HG03442 (cell line): ENCODE data around the gene GPD1L.
A peak's percentile ranks its signal among the peaks of the same experiment; 100 is the strongest.

Source experiments
- ATAC-seq: cut with Tn5 transposase; IDR thresholded peaks from one replicate; pipeline ENCODE4 v1.9.1; 2021; ENCODE audit warnings: mild to moderate bottlenecking, moderate library complexity; ENCODE audit not compliant: unreplicated experiment

Gene GPD1L

DNA sequence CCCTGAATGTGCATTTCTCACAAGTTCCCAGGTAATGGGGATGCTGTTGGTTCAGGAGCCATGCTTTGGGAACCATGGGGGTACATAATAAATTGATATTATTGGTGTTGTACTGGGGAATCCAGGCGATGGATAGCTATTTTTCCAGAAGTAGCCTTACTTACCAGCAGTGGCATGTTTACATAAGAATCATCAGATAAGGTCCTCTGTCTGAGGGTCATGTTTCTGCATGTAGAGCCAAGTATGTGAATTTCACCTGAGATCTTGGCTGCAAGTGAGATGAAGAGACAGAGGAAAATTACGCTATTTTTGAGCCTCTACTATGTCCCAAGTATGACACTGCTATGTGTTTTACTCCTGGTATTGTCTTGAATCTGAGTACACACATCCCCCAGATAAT is 26.3 kb downstream of the GPD1L start:
- ATAC-seq: no peak

DNA sequence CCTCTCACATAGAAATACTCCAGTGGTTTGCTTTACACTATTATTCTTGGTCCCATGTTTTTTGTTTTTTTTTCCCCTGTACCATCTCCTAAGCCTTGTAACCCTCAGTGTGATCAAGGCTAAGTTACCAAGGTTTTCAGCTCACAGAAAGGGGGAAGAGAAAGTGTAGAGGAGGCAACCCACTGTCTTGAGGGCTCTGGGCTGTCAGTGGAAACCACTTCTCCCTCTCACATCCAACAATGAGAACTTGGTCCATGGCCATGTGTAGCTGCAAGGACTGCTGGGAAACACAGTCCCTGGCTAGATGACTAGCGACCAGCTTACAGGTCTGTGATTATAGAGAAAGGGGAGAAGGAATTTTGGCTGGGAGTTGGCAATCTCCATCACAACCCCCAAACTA is 30.3 kb downstream of the GPD1L start:
- ATAC-seq: no peak

DNA sequence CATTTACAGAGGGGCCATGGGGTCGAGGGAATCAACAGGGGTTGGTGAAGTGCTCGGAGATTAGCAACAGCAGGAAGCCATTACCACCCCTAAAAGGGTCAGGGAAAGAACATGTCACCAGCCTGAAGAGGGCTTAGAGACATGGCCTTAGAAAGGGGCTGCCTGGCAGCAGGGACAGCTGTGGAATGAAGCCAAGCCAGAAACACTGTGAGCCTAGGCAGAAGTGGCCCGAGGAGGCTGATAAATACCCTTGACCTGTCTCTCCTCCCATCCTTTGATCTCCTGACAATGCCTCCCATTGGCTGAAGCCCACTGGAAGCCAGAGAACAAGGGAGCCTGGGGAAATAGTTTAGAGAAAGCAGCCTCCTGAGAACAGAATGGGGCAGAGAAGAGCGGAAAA is 31.4 kb downstream of the GPD1L start:
- ATAC-seq: no peak

DNA sequence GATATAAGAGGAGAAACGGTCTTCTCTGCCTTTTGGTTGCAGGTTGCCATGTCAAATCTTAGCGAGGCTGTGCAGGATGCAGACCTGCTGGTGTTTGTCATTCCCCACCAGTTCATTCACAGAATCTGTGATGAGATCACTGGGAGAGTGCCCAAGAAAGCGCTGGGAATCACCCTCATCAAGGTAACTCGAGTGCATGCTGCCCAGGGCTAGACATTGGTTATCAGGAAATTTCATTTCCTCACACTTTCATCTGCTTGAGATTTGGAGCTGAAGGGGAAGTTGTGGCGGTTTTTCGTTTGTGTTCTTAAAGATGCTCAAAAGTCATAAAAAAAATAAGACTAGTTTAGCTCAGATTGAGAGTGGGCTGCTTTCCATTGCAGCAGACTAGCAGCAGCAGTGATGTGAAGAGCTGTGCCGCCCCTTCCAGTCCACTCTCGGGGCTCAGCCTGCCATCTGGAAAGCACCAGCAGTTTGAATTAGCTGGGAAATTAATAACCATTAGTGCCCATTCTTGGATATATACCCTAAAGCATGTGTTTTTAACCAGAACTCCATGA is 32.2 kb downstream of the GPD1L start:
- no peak for ATAC-seq

DNA sequence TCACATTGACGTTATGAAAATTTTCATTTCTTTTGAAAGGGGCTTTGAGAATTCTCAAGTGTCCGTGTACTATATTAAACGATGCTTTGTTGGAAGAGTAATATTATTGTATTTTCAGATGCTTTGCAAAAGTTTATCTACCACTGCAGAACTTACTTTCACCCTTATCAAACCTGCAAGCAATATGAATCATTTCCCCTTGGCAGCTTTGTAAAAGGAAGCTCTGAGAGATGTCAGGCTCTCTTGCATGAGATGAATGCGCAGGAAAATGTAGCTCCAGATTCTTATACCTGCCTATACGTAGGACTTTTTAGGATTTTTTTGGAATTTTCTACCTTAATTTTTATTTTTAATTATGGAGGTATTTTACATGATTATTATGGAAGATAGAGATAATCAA is 34.5 kb downstream of the GPD1L start:
- no peak for ATAC-seq

- ATAC-seq: peak; percentile 73
These were observed 37.7 kb downstream of the GPD1L start for GRCh38 chr3:32143849-32144757.

- no peak for ATAC-seq
These were observed 40.4 kb downstream of the GPD1L start for GRCh38 chr3:32146746-32147211.

GRCh38 chr3:32147509-32147908 is 41.1 kb downstream of the GPD1L start:
- no peak for ATAC-seq

- no peak for ATAC-seq
These were observed 41.5 kb downstream of the GPD1L start for GRCh38 chr3:32147933-32148332.

DNA sequence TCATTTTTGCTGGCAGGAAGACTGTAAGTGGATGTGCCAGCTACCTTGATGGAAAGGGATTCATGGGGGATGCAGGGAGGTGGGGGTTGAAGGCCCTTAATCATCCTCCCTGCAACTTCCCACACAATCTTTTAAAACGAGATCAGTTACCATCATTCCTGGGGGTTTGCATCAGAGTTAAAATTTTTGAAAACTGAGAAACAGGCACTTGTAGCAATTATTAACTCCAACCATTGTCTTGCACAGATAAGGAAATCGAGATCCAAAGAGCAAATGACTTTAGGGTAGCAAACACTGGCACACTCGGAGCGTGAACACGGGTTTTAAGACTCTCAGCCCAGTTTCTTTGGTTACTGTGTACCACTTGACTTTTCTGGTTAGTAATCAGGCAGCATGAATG is 41.9 kb downstream of the GPD1L start:
- ATAC-seq: no peak

DNA sequence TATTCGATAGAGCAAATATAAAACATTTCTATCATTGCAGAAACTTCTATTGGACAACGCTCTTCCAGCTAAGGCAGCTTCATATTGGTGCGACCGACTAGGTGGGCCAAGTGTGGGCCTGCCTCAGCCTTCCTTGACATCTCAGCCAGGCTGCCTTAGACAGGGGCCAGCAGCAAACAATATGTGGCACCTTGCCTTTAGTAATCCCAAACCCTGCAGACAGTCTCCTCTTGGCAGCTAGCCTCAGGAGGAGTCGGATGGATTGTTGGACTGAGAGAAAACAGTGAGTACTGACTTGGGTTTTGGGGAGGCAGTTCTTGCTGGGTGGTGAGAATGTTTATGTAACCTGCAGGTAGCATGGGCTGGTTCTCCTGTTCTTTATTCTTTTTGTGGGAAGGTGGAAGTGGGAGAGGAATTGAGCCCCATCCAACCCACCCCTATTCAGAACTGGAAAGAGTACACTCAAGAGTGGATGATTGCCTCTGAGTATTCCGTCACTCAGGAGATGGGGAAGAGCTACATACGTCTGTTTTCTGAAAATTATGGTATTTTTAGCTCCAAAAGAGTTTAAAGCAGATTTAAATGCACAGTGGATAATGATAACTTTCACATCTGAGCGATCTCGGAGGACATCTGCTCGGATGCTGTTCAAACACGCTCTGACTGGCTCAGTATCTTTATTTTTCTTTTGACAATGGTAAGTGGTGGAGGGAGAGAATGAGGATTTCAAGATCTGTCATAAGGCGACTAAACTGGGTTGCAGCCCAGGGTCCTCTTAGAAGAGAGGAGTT is 47.2 kb downstream of the GPD1L start:
- no peak for ATAC-seq

- ATAC-seq: no peak
These were observed 47.8 kb downstream of the GPD1L start for GRCh38 chr3:32154205-32154579.

DNA sequence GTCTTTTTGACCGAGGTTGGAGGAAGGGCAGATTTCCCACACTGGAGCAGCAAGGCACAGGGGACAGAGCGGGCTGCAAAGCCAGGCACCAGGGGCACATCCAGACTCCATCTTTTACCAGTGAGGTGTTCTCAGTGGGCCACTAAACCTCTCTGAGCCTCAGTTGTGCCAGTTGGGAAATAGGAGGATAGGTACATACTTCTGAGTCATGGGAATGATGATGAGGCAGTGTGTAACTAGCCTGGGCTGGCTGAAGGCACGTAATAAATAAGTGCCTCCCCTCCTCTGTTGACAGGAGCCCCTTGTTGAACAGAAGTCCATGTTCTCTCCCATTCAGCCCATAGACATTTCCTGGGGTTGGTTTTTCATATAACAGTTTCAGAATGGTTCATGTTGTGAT is 48.7 kb downstream of the GPD1L start:
- ATAC-seq: no peak

DNA sequence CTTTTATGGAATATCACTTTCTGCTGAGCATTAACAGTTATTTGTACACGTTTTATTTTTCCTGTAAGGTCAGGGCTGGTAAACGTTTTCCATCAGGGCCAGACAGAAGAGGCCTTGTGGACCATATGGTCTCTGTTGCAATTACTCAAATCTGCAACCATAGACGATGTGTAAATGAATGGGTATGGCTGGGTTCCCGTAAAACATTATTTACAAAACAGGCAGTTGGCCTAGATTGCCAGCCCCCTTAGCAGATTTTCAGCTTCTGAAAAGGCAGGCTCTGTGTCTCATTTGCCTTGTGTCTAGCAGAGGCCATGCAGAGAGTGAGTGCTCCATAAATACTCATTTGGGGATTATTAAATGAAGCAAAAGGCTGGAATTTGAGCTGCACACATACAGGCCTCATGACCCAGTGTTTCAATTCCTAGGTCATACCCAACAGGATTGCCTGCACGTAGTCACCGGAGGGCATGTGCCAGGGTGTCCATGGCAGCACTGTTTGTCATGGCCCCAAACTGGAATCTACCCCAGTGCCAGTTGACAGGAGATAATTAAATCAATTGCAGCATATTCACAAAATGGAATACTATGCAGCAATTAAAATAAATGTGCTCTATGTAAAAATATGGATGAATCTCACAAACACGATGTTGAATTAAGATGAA is 51.3 kb downstream of the GPD1L start:
- no peak for ATAC-seq

DNA sequence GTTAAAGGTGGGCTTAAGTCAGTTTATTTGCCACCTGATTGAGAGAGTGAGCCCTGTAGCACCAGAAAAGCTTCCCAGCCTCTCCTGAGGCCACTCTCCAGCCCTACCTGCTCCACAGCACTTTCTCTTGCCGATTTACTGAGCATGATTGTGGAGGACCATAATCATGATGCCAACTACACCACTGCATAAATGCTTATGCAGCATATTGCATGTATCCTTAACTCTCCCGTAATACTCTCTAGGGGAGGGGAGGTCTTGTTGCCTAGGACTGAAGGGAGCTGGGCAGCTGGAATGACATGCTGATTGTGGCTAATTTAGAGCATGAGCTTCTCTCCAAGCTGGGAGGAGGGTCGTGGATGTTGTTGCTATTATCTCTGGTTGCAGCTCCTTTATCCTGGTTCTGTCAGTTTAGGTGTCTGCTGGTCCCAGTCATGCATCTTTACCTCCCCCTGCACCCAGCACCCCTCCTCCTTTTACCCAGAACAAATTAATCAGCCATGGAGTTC is 54.3 kb downstream of the GPD1L start:
- ATAC-seq: no peak

DNA sequence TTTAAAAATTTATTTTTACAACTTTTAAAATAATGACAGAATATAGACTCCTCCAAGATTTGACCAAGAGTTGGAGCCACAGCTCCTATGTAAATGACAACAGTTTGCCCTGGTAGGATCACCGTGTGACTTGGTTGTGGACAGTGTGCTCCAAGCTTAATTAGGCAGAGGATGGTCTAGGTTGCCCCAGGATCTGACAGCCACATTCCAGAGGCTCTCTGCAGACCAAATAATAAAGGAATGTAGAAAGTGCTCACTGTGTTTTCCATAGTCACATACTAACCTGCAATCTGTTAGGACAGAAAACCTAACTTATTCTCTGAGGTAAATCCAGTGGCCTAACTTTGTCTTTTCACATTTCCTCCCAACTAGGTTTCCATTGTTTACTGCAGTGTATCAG is 59.0 kb downstream of the GPD1L start:
- ATAC-seq: no peak

DNA sequence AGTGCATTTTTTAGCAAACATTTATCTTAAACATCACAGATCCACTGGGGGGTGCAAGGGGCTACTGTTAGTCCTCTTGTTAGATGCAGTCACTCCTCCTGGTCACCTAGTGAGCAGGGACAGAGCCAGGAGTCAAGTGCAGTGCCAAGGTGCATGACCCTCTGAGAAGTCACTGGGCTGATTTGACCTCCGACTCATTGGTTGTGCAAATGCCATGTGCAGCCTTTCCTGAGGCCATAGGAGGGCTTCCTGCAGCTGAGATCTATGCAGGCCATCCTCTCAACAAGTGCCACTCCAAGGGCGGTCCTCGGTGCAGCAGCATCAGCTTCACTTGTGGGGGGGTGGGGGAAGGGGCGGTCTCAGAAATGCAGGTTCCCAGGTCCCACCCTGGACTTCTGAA is 60.2 kb downstream of the GPD1L start:
- ATAC-seq: no peak

- no peak for ATAC-seq
These were observed 66.0 kb downstream of the GPD1L start for GRCh38 chr3:32172420-32172819.

DNA sequence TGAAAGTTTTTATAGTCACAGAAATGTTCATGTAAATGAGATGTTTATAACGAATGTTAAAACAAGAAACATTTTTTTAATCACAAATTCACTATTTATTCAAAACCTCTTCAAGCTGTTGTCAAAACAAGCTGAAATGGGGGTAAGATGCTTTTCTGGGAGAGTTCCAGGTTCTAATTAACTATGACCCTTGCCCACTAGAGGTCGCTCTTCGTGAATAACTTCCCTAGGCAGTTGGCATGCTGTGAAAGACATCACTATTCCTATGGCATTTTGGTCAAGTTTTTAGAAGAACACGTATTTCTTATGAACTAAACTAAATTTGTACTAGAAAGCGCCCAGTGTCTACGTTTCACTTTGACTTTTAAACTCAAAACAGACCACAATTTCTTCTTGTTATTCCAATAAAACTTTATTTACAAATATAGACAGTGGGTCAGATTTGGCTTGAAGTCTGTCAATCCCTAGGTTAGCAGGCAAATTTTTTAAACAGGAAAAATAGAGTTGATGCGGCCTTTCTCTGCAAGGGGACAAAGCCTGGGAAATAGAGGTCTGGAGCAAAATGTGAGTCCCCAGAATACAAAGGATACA is 69.3 kb downstream of the GPD1L start:
- no peak for ATAC-seq

GRCh38 chr3:32176989-32177701 is 70.7 kb downstream of the GPD1L start:
- no peak for ATAC-seq
